Brain microvascular endothelial cell (primary cell): ENCODE measurements around the gene SLC51B.

Source experiments
- DNase-seq: peaks from one replicate; pipeline ENCODE4 v3.0.0-alpha.2; 2020
- H3K27ac ChIP-seq: fragments of 250-450 bp; sonication (Bioruptor Pico); 2 replicates; pipeline ENCODE4 v1.5.1; 2020; ENCODE audit warnings: mild to moderate bottlenecking, moderate library complexity
- H3K27me3 ChIP-seq: fragments of 250-450 bp; sonication (Bioruptor Pico); replicated peaks from 2 replicates; pipeline ENCODE4 v1.5.1; 2020; ENCODE audit warnings: mild to moderate bottlenecking
- H3K36me3 ChIP-seq: fragments of 250-450 bp; sonication (Bioruptor Pico); replicated peaks from 2 replicates; pipeline ENCODE4 v1.5.1; 2020; ENCODE audit warnings: mild to moderate bottlenecking
- H3K4me3 ChIP-seq: 2 replicates; pipeline ENCODE4 v1.5.1; 2011; ENCODE audit warnings: low read depth, mild to moderate bottlenecking, control low read depth, low read length, moderate library complexity
- in situ Hi-C: cut with HindIII; loops from 2 replicates; pipeline ENCODE4 v1.10.0; 2017; ENCODE audit warnings: low sequenced_read_pairs, low pct_ligation_motif_present
- TF ChIP-seq, protein P1 (sequence below): IDR thresholded peaks from 2 replicates; pipeline ENCODE4 v1.5.1; 2011; ENCODE audit warnings: low read depth, mild to moderate bottlenecking, moderate library complexity, low read length, control low read depth, inconsistent platforms; ENCODE audit errors: missing control alignments

The SLC51B gene

DNA sequence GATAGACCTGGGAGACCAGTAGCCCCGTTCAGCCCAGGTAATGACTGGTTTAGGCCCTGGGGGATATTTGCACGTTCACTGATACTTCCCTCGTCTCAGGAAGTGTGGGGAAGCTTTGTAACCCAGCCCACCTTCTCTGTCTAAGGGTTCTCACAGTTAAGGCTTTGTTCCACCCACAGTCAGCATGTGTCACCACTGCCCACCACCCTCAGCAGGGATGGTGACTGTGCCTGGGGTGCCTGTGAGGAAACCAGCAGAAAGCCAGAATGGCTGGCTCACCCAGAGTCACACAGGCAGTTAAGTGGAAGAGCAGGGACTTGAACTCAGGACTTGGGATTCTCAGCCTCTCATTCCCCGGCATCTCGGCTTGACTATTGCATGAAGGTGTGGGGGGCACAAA, 36.6 kb downstream of the SLC51B start:
- TF ChIP-seq, protein P1, sequence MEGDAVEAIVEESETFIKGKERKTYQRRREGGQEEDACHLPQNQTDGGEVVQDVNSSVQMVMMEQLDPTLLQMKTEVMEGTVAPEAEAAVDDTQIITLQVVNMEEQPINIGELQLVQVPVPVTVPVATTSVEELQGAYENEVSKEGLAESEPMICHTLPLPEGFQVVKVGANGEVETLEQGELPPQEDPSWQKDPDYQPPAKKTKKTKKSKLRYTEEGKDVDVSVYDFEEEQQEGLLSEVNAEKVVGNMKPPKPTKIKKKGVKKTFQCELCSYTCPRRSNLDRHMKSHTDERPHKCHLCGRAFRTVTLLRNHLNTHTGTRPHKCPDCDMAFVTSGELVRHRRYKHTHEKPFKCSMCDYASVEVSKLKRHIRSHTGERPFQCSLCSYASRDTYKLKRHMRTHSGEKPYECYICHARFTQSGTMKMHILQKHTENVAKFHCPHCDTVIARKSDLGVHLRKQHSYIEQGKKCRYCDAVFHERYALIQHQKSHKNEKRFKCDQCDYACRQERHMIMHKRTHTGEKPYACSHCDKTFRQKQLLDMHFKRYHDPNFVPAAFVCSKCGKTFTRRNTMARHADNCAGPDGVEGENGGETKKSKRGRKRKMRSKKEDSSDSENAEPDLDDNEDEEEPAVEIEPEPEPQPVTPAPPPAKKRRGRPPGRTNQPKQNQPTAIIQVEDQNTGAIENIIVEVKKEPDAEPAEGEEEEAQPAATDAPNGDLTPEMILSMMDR: no peak
- Histone ChIP-seq H3K27me3 (peaks cover 5% of the 10 kb centered on the region), H3K4me3 (no peak overlapping the region)

GRCh38 chr15:65082303-65082953, 37.2 kb downstream of the SLC51B start:
- no peak overlapping the region for H3K4me3 ChIP-seq
- H3K36me3 ChIP-seq: no peaks in the 10 kb centered on the region
- in situ Hi-C loops: no loop called here
- H3K27ac ChIP-seq: no peak overlapping the region
- H3K27me3 ChIP-seq: peaks cover 5% of the 10 kb centered on the region
- TF ChIP-seq, protein P1: no peak
- DNase-seq: no peak

More for the DNA sequence above, 36.6 kb downstream of the SLC51B start:
- in situ Hi-C loops: no loop called here
- H3K36me3 ChIP-seq: no peaks in the 10 kb centered on the region
- H3K27ac ChIP-seq: no peak overlapping the region
- no peak for DNase-seq

DNA sequence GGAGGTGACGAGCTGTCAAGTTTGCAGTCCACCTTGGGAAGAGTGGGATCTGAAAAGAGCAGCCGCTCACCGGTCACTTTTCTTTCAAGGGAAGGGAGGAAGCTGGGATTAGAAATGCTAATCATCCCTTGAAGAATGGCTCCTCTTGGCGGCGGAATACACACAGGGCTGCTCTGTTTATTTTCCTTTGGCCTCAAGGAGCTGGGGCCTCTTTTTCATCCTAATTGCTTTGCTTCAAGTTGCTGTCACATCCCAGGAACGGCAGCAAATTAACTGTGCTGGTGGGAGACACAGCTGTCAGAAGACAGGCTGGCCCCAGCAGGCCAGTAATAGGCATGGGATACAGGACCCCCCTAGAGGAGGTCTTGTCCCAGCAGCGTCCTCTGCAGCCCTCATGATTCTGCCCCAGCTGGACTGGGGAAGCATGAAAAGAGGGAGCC, 38.1 kb downstream of the SLC51B start:
- no peak for DNase-seq
- Histone ChIP-seq H3K27ac (no peak overlapping the region), H3K36me3 (no peaks in the 10 kb centered on the region), H3K27me3 (peaks cover 5% of the 10 kb centered on the region), H3K4me3 (no peak overlapping the region)
- TF ChIP-seq, protein P1: peak; percentile 58
- in situ Hi-C loops: no loop called here

GRCh38 chr15:65084500-65085206, 39.5 kb downstream of the SLC51B start:
- in situ Hi-C loops: no loop called here

GRCh38 chr15:65085207-65085753, 40.1 kb downstream of the SLC51B start:
- Histone ChIP-seq H3K4me3 (no peak overlapping the region), H3K27me3 (no peaks in the 10 kb centered on the region), H3K27ac (no peak overlapping the region), H3K36me3 (no peaks in the 10 kb centered on the region)
- in situ Hi-C loops: no loop called here
- no peak for DNase-seq
- TF ChIP-seq, protein P1: no peak

More at GRCh38 chr15:65084500-65085206, 39.5 kb downstream of the SLC51B start:
- TF ChIP-seq, protein P1: no peak
- H3K36me3 ChIP-seq: no peaks in the 10 kb centered on the region
- H3K27ac ChIP-seq: no peak overlapping the region
- H3K4me3 ChIP-seq: no peak overlapping the region
- no peaks in the 10 kb centered on the region for H3K27me3 ChIP-seq
- no peak for DNase-seq
